HepG2 (cell line): ENCODE data around the gene ISCU. TPM values are rescaled to one million over a fixed set of nuclear protein-coding genes. Genes with fewer than 3 reads are reported as not detected.

Source experiments
- CHCHD3 ChIP-seq: sonication (generic); formaldehyde crosslinking; IDR thresholded peaks from 2 replicates; pipeline ENCODE4 v1.8.0; 2022; ENCODE audit warnings: mild to moderate bottlenecking, missing genetic modification reagents, moderate library complexity
- CHD4 ChIP-seq: fragments of 200-600 bp; sonication (generic); IDR thresholded peaks from 2 replicates; pipeline ENCODE4 v1.7.0; 2017; ENCODE audit warnings: mild to moderate bottlenecking, low read length, borderline replicate concordance
- HMGXB3 ChIP-seq: sonication (generic); formaldehyde crosslinking; IDR thresholded peaks from 2 replicates; pipeline ENCODE4 v1.4.0; 2020; ENCODE audit warnings: missing genetic modification reagents, borderline replicate concordance
- KDM3A ChIP-seq: IDR thresholded peaks from 2 replicates; pipeline ENCODE4 v1.6.1; 2018; ENCODE audit warnings: low read depth, missing compliant biosample characterization
- KDM5B ChIP-seq: sonication (generic); formaldehyde crosslinking; IDR thresholded peaks from 2 replicates; pipeline ENCODE4 v1.4.0; 2020; ENCODE audit warnings: missing genetic modification reagents, mild to moderate bottlenecking, borderline replicate concordance
- MAZ ChIP-seq, 2 experiments: sonication (generic) in 1 of 2; formaldehyde crosslinking in 1 of 2; IDR thresholded peaks; 2 replicates each; pipeline versions ENCODE4 v1.5.0 to v1.6.1; 2012 to 2020; ENCODE audit warnings: low read depth in 2 of 2, mild to moderate bottlenecking in 2 of 2, borderline replicate concordance in 1 of 2, improper control_type of control experiment in 1 of 2, low read length in 1 of 2, missing genetic modification reagents in 1 of 2, moderate library complexity in 1 of 2
- MIER3 ChIP-seq: IDR thresholded peaks from 2 replicates; pipeline ENCODE4 v1.6.1; 2016; ENCODE audit warnings: missing compliant biosample characterization, borderline replicate concordance
- MIXL1 ChIP-seq: IDR thresholded peaks from 2 replicates; pipeline ENCODE4 v1.6.1; 2016
- PCBP2 ChIP-seq: fragments of 200-400 bp; formaldehyde crosslinking; optimal IDR thresholded peaks from 2 replicates; pipeline ENCODE3; 2018; ENCODE audit warnings: low read length, low read depth; ENCODE audit not compliant: poor library complexity, severe bottlenecking
- RFX3 ChIP-seq: IDR thresholded peaks from 2 replicates; pipeline ENCODE4 v1.6.1; 2016; ENCODE audit warnings: missing biosample characterization, missing genetic modification reagents
- SCMH1 ChIP-seq: sonication (generic); formaldehyde crosslinking; IDR thresholded peaks from 2 replicates; pipeline ENCODE4 v1.9.0; 2021; ENCODE audit warnings: missing genetic modification reagents, mild to moderate bottlenecking, borderline replicate concordance
- SRSF9 ChIP-seq: fragments of 200-400 bp; formaldehyde crosslinking; IDR thresholded peaks from 2 replicates; pipeline ENCODE4 v1.6.1; 2018; ENCODE audit warnings: borderline replicate concordance, mild to moderate bottlenecking, low read depth, low read length; ENCODE audit not compliant: insufficient read depth, poor library complexity, severe bottlenecking
- SRY ChIP-seq: sonication (generic); formaldehyde crosslinking; IDR thresholded peaks from 2 replicates; pipeline ENCODE4 v1.8.0; 2022; ENCODE audit warnings: mild to moderate bottlenecking, missing genetic modification reagents
- TBX3 ChIP-seq: fragments of 450-650 bp; IDR thresholded peaks from 2 replicates; pipeline ENCODE4 v1.6.1; 2017; ENCODE audit warnings: antibody characterized with exemption, mild to moderate bottlenecking, inconsistent platforms, borderline replicate concordance
- TRAFD1 ChIP-seq: sonication (generic); formaldehyde crosslinking; IDR thresholded peaks from 2 replicates; pipeline ENCODE4 v1.5.1; 2020; ENCODE audit warnings: missing genetic modification reagents, mild to moderate bottlenecking, borderline replicate concordance
- ZFP62 ChIP-seq: sonication (generic); formaldehyde crosslinking; IDR thresholded peaks from 2 replicates; pipeline ENCODE4 v1.4.0; 2020; ENCODE audit warnings: missing genetic modification reagents
- ZNF333 ChIP-seq: sonication (generic); formaldehyde crosslinking; IDR thresholded peaks from 2 replicates; pipeline ENCODE4 v1.4.0; 2020; ENCODE audit warnings: mild to moderate bottlenecking, missing genetic modification reagents, borderline replicate concordance
- ZNF33B ChIP-seq: sonication (generic); formaldehyde crosslinking; IDR thresholded peaks from 2 replicates; pipeline ENCODE4 v1.5.1; 2020; ENCODE audit warnings: mild to moderate bottlenecking, missing genetic modification reagents
- ZNF703 ChIP-seq: sonication (generic); formaldehyde crosslinking; IDR thresholded peaks from 2 replicates; pipeline ENCODE4 v1.5.1; 2020; ENCODE audit warnings: missing genetic modification reagents, mild to moderate bottlenecking, moderate library complexity, borderline replicate concordance
- ZNF704 ChIP-seq: sonication (generic); formaldehyde crosslinking; IDR thresholded peaks from 2 replicates; pipeline ENCODE4 v1.8.1; 2023; ENCODE audit warnings: mild to moderate bottlenecking, inconsistent platforms, moderate library complexity, missing genetic modification reagents, borderline replicate concordance
- ZNF780A ChIP-seq: sonication (generic); formaldehyde crosslinking; IDR thresholded peaks from 2 replicates; pipeline ENCODE4 v1.8.0; 2022; ENCODE audit warnings: mild to moderate bottlenecking, missing genetic modification reagents, moderate library complexity
- ZSCAN20 ChIP-seq: sonication (generic); formaldehyde crosslinking; IDR thresholded peaks from 2 replicates; pipeline ENCODE4 v1.4.0; 2020; ENCODE audit warnings: missing genetic modification reagents, mild to moderate bottlenecking, borderline replicate concordance
- polyA plus RNA-seq, 8 experiments: library from polyadenylated mRNA; depleted of rRNA in 3 of 8; stranded (reverse) in 7 of 8; unstranded in 1 of 8; fragments of >200 nt; fragmentation: Illumina TruSeq in 4 of 8; extraction: Trizol in 4 of 8; gene quantifications; 2 replicates each; pipeline versions ENCODE4 v1.2.1 to v1.2.3, GENCODE V29; 2011 to 2016; ENCODE audit warnings: low read depth in 4 of 8, missing spikeins in 1 of 8, mixed read lengths in 1 of 8; ENCODE audit not compliant: insufficient read depth in 1 of 8
- total RNA-seq, 5 experiments: library from RNA; depleted of rRNA; stranded (reverse); fragments of >200 nt; fragmentation: Illumina TruSeq; extraction: Trizol; gene quantifications; 2 replicates each; pipeline ENCODE4 v1.2.3, GENCODE V29; 2016; ENCODE audit warnings: low read depth in 1 of 5

Gene ISCU
- total and polyA plus RNA-seq, 2 of the 13 experiments (the other 11 are each of a cell fraction or from before 2014, with no cell fraction given) = 94.4 to 107 TPM

GRCh38 chr12:108562348-108563135 is at the start of gene ISCU (continued):
- TF ChIP-seq CHCHD3 (CRISPR knock-in tag) = peak; percentile 50; the same call in 1 of the 2 replicates
- TF ChIP-seq ZNF780A (CRISPR knock-in tag) = no peak
- no peak for TF ChIP-seq MIXL1 (CRISPR knock-in tag)
- peak; percentile 84 for TF ChIP-seq SRY (CRISPR knock-in tag)
- TF ChIP-seq RFX3 (CRISPR knock-in tag) = no peak
- no peak for TF ChIP-seq ZFP62 (CRISPR knock-in tag)
- TF ChIP-seq ZNF333 = peak; percentile 34; the same call in 1 of the 2 replicates
- no peak for TF ChIP-seq KDM3A (CRISPR knock-in tag)
- no peak for TF ChIP-seq SCMH1 (CRISPR knock-in tag)
- TF ChIP-seq KDM5B (CRISPR knock-in tag) = peak; percentile 86; the same call in 1 of the 2 replicates
- TF ChIP-seq TBX3 = no peak
- TF ChIP-seq MIER3 = no peak
- no peak for TF ChIP-seq CHD4
- no peak for TF ChIP-seq ZNF33B (CRISPR knock-in tag)
- TF ChIP-seq ZNF704 (CRISPR knock-in tag) = no peak; the same call in 1 of the 2 replicates
- no peak for TF ChIP-seq TRAFD1 (CRISPR knock-in tag)
- peak; percentile 97 for TF ChIP-seq MAZ (IDR thresholded peaks at IDR 0.05; ENCODE audit: borderline replicate concordance, low read depth, low read length)
- TF ChIP-seq MAZ (CRISPR knock-in tag; IDR thresholded peaks at IDR 0.05; ENCODE audit: low read depth) = peak; percentile 95
- TF ChIP-seq HMGXB3 = no peak
- no peak for TF ChIP-seq ZSCAN20 (CRISPR knock-in tag)
- peak; percentile 77; the same call in 1 of the 2 replicates for TF ChIP-seq ZNF703 (CRISPR knock-in tag)
- no peak for TF ChIP-seq PCBP2
- TF ChIP-seq SRSF9 = no peak
